HepG2 (cell line): ENCODE data around the gene DLL4. TPM values are rescaled to one million over a fixed set of nuclear protein-coding genes. Genes with fewer than 3 reads are reported as not detected.

Source experiments
- ATF6 ChIP-seq: sonication (generic); formaldehyde crosslinking; conservative IDR thresholded peaks from 2 replicates; pipeline ENCODE4 v1.4.0; 2020; ENCODE audit warnings: missing genetic modification reagents
- ATRX ChIP-seq: sonication (generic); formaldehyde crosslinking; IDR thresholded peaks from 2 replicates; pipeline ENCODE4 v1.4.0; 2020; ENCODE audit warnings: missing genetic modification reagents, borderline replicate concordance
- CCAR2 ChIP-seq: fragments of 200-400 bp; formaldehyde crosslinking; optimal IDR thresholded peaks from 2 replicates; pipeline ENCODE3; 2018; ENCODE audit warnings: low read depth, mild to moderate bottlenecking, low read length, moderate library complexity
- CHCHD3 ChIP-seq: sonication (generic); formaldehyde crosslinking; IDR thresholded peaks from 2 replicates; pipeline ENCODE4 v1.8.0; 2022; ENCODE audit warnings: mild to moderate bottlenecking, missing genetic modification reagents, moderate library complexity
- EP300 ChIP-seq, 3 experiments: sonication (generic) in 1 of 3; formaldehyde crosslinking in 1 of 3; IDR thresholded peaks; 2 replicates each; pipeline versions ENCODE4 v1.5.1 to v1.6.1; 2011 to 2020; ENCODE audit warnings: low read depth in 2 of 3, low read length in 2 of 3, borderline replicate concordance in 1 of 3, improper control_type of control experiment in 1 of 3, mild to moderate bottlenecking in 1 of 3, missing genetic modification reagents in 1 of 3, moderate library complexity in 1 of 3
- EZH2 ChIP-seq: conservative IDR thresholded peaks from 2 replicates; pipeline ENCODE4 v1.6.1; 2012; ENCODE audit warnings: mild to moderate bottlenecking, low read depth, low read length, moderate library complexity
- GABPB1 ChIP-seq: IDR thresholded peaks from 2 replicates; pipeline ENCODE4 v1.6.1; 2016; ENCODE audit warnings: mild to moderate bottlenecking, missing genetic modification reagents, moderate library complexity, missing compliant biosample characterization
- GTF2F1 ChIP-seq: fragments of 150-350 bp; IDR thresholded peaks from 2 replicates; pipeline ENCODE4 v1.6.1; 2014; ENCODE audit warnings: low read length
- MEIS1 ChIP-seq: sonication (generic); formaldehyde crosslinking; IDR thresholded peaks from 2 replicates; pipeline ENCODE4 v1.9.0; 2021; ENCODE audit warnings: mild to moderate bottlenecking, missing genetic modification reagents, moderate library complexity, borderline replicate concordance
- ZNF138 ChIP-seq: sonication (generic); formaldehyde crosslinking; IDR thresholded peaks from 2 replicates; pipeline ENCODE4 v1.5.0; 2020; ENCODE audit warnings: mild to moderate bottlenecking, low read depth, missing genetic modification reagents
- ZNF24 ChIP-seq: fragments of 450-650 bp; IDR thresholded peaks from 2 replicates; pipeline ENCODE4 v1.6.1; 2017; ENCODE audit warnings: antibody characterized with exemption, mild to moderate bottlenecking
- ZNF382 ChIP-seq: sonication (generic); formaldehyde crosslinking; IDR thresholded peaks from 2 replicates; pipeline ENCODE4 v1.5.0; 2020; ENCODE audit warnings: missing genetic modification reagents, mild to moderate bottlenecking, borderline replicate concordance
- ZNF543 ChIP-seq: sonication (generic); formaldehyde crosslinking; IDR thresholded peaks from 2 replicates; pipeline ENCODE4 v1.4.0; 2020; ENCODE audit warnings: mild to moderate bottlenecking, missing genetic modification reagents
- ZNF652 ChIP-seq: IDR thresholded peaks from 2 replicates; pipeline ENCODE4 v1.6.1; 2016; ENCODE audit warnings: low read depth, borderline replicate concordance
- ZNF7 ChIP-seq: IDR thresholded peaks from 2 replicates; pipeline ENCODE4 v1.6.1; 2016; ENCODE audit warnings: missing biosample characterization, missing genetic modification reagents
- polyA plus RNA-seq, 8 experiments: library from polyadenylated mRNA; depleted of rRNA in 3 of 8; stranded (reverse) in 7 of 8; unstranded in 1 of 8; fragments of >200 nt; fragmentation: Illumina TruSeq in 4 of 8; extraction: Trizol in 4 of 8; gene quantifications; 2 replicates each; pipeline versions ENCODE4 v1.2.1 to v1.2.3, GENCODE V29; 2011 to 2016; ENCODE audit warnings: low read depth in 4 of 8, missing spikeins in 1 of 8, mixed read lengths in 1 of 8; ENCODE audit not compliant: insufficient read depth in 1 of 8
- total RNA-seq, 5 experiments: library from RNA; depleted of rRNA; stranded (reverse); fragments of >200 nt; fragmentation: Illumina TruSeq; extraction: Trizol; gene quantifications; 2 replicates each; pipeline ENCODE4 v1.2.3, GENCODE V29; 2016; ENCODE audit warnings: low read depth in 1 of 5
- TF ChIP-seq, protein P1 (sequence below), 2 experiments: sonication (generic) in 1 of 2; formaldehyde crosslinking in 1 of 2; IDR thresholded peaks; 2 replicates each; pipeline versions ENCODE4 v1.5.1 to v1.6.1; 2011 to 2020; ENCODE audit warnings: borderline replicate concordance in 1 of 2, low read depth in 1 of 2, low read length in 1 of 2, mild to moderate bottlenecking in 1 of 2, missing genetic modification reagents in 1 of 2, moderate library complexity in 1 of 2
- TF ChIP-seq, protein P2 (sequence below): sonication (generic); formaldehyde crosslinking; IDR thresholded peaks from 2 replicates; pipeline ENCODE4 v1.4.0; 2020; ENCODE audit warnings: missing genetic modification reagents, borderline replicate concordance
- TF ChIP-seq, protein P3 (sequence below): sonication (generic); formaldehyde crosslinking; IDR thresholded peaks from 2 replicates; pipeline ENCODE4 v1.5.0; 2020; ENCODE audit warnings: missing genetic modification reagents

Gene DLL4
- total and polyA plus RNA-seq, 2 of the 13 experiments (the other 11 are each of a cell fraction or from before 2014, with no cell fraction given): 0.20 to 0.25 TPM

GRCh38 chr15:40893733-40894680, 35.1 kb upstream of the DLL4 start, which contains the start of gene VPS18 (continued):
- peak; percentile 57; the same call in 1 of the 2 replicates for TF ChIP-seq MEIS1 (CRISPR knock-in tag)
- TF ChIP-seq ZNF652 (CRISPR knock-in tag): no peak
- TF ChIP-seq CHCHD3 (CRISPR knock-in tag): no peak
- TF ChIP-seq GABPB1 (CRISPR knock-in tag): peak; percentile 97
- TF ChIP-seq EP300 (IDR thresholded peaks at IDR 0.05; ENCODE audit: low read depth in 2 of 2, low read length in 2 of 2): no peak
- no peak for TF ChIP-seq EP300 (CRISPR knock-in tag; IDR thresholded peaks at IDR 0.05; ENCODE audit: borderline replicate concordance)
- no peak for TF ChIP-seq ATF6 (CRISPR knock-in tag)
- TF ChIP-seq, protein P1, sequence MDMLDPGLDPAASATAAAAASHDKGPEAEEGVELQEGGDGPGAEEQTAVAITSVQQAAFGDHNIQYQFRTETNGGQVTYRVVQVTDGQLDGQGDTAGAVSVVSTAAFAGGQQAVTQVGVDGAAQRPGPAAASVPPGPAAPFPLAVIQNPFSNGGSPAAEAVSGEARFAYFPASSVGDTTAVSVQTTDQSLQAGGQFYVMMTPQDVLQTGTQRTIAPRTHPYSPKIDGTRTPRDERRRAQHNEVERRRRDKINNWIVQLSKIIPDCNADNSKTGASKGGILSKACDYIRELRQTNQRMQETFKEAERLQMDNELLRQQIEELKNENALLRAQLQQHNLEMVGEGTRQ (IDR thresholded peaks at IDR 0.05; ENCODE audit: low read depth, low read length): peak; percentile 44; the same call in 1 of the 2 replicates
- TF ChIP-seq, protein P1 (CRISPR knock-in tag; IDR thresholded peaks at IDR 0.05; ENCODE audit: borderline replicate concordance): peak; percentile 75
- no peak for TF ChIP-seq GTF2F1
- no peak; the same call in 1 of the 2 replicates for TF ChIP-seq ZNF543 (CRISPR knock-in tag)
- TF ChIP-seq ATRX (CRISPR knock-in tag): no peak
- no peak for TF ChIP-seq ZNF138
- TF ChIP-seq ZNF24: no peak
- TF ChIP-seq EZH2: no peak
- TF ChIP-seq, protein P2, sequence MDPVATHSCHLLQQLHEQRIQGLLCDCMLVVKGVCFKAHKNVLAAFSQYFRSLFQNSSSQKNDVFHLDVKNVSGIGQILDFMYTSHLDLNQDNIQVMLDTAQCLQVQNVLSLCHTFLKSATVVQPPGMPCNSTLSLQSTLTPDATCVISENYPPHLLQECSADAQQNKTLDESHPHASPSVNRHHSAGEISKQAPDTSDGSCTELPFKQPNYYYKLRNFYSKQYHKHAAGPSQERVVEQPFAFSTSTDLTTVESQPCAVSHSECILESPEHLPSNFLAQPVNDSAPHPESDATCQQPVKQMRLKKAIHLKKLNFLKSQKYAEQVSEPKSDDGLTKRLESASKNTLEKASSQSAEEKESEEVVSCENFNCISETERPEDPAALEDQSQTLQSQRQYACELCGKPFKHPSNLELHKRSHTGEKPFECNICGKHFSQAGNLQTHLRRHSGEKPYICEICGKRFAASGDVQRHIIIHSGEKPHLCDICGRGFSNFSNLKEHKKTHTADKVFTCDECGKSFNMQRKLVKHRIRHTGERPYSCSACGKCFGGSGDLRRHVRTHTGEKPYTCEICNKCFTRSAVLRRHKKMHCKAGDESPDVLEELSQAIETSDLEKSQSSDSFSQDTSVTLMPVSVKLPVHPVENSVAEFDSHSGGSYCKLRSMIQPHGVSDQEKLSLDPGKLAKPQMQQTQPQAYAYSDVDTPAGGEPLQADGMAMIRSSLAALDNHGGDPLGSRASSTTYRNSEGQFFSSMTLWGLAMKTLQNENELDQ (CRISPR knock-in tag): no peak
- TF ChIP-seq ZNF7 (CRISPR knock-in tag): no peak
- TF ChIP-seq, protein P3, sequence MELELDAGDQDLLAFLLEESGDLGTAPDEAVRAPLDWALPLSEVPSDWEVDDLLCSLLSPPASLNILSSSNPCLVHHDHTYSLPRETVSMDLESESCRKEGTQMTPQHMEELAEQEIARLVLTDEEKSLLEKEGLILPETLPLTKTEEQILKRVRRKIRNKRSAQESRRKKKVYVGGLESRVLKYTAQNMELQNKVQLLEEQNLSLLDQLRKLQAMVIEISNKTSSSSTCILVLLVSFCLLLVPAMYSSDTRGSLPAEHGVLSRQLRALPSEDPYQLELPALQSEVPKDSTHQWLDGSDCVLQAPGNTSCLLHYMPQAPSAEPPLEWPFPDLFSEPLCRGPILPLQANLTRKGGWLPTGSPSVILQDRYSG: no peak
- TF ChIP-seq ZNF382: no peak
- no peak for TF ChIP-seq CCAR2
